ENCODE data around the gene PBOV1.

Gene PBOV1

DNA sequence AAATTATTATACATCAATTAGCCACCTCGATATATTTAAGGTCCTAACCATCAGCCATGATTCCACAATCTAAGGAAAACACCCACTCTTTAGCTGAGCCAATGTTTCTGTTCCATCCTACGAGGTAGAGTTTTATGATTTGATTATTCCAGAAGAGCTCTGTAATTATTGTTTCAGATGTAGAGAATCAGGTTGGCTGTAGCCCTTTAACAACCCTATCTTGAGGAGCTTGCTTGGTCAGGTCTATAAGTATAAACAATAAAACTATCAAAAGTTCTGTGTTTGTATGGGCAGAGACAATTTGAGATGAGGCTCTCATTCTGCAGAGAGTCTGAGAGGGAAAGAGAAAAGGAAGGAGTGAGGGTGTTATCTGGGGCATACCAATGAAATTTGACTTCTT, at the start of gene PBOV1:
TSS of gene PBOV1 (minus strand) at position 43 of the 400 bp plus-strand sequence. CDS start 96 bp downstream, outside the sequence.
- no peak for DNase-seq (ENCODE audit: low spot score)

DNA sequence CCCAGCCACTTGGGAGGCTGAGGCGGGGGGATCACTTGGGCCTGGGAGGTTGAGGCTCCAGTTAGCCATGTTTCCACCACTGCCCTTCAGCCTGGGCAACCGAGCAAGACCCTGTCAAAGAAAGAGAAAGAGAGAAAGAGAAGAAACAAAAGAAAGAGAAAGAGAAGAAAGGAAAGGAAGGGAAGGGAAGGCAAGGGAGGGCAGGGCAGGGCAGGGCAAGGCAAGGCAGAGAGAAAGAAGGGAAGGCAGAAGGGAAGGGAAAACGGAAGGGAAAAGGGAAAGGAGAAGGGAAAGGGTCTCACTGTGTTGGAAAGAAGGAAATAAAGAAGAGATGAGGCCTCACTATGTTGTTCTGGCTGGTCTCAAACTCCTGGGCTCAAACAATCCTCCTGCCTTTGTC, 47.8 kb upstream of the PBOV1 start:
- DNase-seq (ENCODE audit: low spot score) = no peak

DNA sequence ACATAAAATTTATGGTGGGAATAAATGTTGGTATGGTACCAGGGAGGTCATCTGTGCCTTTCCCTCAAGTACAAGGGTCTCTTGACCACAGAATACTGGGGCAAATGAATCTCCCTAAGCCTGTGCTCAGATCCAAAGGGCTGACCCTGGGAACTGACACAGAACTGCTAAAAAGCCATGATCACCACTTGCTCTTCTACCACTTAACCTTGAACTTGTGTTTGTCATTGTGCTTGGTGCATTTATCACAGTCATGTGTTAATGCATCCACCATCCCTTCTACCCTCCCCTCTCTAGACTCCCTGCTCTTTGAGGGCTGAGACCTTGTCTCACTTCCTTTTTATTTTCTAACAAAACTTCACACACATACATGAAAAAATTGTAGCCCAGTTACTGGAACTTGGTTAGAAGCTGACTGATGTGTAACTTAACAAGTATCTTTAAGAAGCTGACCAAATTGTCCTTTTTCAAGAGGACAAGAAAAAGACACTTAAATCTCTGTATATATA, 46.1 kb upstream of the PBOV1 start:
- DNase-seq (ENCODE audit: low spot score) = no peak

DNA sequence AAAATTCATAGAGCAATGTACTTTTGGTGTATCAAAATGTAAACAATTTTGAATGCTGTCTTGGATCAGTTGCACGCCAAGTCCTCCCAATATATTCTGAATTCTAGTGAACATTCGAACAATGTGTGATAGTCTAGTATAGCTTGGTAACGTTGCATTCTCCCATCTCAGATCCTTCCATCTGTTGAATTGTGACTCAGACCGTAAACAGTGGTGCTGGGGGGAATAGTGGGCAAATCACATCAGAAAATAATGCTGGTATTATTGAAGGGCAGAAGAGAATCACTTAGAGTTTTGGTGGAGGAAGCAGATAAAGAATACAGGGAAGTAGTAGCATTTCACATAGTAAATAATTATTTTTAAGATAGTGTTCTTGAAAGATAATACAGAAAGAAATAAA, 45.7 kb upstream of the PBOV1 start:
- DNase-seq (ENCODE audit: low spot score) = no peak

DNA sequence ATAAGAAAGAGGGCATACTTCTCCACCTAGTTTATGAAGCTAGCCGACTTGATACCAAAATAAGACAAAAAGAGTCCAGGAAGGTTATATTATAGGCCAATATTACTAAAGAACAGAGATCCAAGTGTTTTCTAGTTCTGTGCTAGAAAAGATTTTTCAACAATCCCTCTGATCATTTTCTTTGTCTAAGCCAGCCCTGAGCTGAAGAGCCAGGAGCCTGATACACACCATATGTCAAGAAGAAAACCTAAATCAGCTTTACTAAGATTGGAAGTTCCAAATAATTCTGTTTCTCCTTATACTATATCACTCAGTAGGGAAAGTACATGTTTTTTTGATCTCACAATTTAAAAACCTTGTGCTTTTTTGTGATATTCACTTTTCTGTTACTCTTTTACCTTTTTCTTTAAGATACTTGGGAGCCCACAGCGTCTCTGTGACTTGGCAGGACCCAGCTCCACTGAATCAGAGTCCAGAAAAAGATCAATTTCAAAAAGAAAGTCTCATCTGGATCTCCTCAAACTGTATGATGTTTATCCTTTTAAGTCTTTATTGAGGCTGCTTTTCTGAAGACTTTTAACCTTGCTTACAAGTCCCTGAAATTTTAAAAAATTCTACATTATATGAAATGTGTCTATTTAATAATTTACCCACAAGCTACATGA, 43.0 kb upstream of the PBOV1 start:
- no peak for DNase-seq (ENCODE audit: low spot score)

DNA sequence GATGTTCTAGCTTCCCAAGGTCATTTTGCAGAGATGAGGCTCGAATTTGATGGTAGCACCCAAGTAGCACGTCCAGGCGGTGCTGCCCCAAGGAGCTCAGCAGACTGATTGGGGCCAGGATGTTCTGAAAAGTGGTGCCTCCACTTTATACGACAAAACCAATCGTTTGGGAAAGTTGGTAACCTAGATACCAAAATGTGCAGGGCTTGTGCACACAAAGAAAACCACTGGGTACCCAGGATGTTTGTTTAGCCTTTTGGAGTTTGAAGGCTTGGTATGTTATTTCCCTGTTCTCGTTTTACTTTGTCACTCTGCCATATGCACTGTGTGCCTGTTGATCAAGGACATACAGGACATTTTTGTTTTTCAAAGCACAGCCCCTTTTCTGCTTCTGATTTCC, 40.7 kb upstream of the PBOV1 start:
- no peak for DNase-seq (ENCODE audit: low spot score)

DNA sequence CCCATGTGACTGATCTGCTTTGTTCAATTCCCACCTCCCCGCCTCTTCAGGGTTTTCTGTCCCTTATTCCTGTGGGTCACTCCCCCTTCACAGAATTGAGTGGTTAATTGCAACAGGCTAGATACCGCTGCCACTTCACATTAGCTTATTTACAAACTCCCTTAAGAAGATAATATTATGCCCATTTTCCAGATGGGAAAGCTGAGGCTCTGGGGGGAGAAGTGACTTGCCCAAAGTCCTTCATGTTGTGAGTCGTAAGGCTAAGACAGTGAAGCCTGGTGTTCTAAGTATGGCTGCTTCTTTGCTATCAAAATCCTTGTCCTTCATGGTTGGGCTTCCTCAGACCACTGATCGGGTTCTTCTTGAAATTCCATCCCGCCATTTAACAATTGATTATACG, 39.9 kb upstream of the PBOV1 start:
- no peak for DNase-seq (ENCODE audit: low spot score)

DNA sequence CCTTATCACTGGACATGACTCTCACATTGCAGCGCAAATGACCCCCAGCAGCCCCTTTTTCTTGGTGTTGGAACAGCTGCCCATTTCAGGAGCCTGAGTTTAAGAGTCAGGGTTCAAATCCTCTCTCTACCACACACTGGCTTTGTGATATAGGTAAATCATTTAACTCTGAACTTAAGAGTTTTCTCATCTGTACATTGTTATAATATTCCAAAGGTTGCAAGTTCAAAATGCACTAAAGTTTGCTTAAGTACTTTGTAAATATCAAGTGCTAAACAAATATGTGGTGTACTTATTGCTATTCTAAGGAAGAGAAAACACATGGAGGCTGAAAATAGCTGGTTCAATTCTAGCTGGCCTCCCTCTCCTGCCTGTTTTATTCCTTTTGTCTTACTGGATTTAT, 39.3 kb upstream of the PBOV1 start:
- no peak for DNase-seq (ENCODE audit: low spot score)

DNA sequence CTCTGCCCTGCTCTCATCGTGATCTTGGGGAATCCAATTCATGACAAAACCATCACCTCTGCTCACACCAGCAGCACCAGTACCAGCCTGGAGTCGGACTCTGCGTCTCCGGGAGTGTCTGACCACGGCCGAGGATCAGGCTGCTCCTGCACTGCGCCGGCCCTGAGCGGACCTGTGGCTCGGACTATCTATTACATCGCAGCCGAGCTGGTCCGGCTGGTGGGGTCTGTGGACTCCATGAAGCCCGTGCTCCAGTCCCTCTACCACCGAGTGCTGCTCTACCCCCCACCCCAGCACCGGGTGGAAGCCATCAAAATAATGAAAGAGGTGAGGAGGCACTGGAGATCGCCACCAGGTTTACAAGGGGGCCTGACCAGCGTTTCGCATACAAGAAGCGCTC, 37.2 kb upstream of the PBOV1 start:
- DNase-seq (ENCODE audit: low spot score) = no peak

DNA sequence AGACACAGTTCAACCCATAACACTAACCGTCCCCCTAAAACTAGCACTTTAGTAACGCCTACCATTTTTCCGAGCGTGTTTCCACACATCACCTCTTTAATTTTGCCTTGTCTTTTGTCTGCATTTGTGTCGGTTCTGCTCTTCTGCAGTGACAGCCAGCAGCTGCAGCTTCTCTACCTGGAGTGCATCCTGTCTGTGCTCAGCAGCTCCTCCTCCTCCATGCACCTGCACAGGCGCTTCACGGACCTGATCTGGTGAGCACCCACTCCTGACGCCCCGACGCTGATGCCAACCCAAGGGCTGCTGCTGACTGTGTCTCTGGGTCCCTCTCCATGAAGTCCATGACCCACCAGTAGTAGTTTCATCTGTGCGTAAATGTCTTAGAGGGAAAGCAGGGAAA, 35.4 kb upstream of the PBOV1 start:
- no peak for DNase-seq (ENCODE audit: low spot score)

DNA sequence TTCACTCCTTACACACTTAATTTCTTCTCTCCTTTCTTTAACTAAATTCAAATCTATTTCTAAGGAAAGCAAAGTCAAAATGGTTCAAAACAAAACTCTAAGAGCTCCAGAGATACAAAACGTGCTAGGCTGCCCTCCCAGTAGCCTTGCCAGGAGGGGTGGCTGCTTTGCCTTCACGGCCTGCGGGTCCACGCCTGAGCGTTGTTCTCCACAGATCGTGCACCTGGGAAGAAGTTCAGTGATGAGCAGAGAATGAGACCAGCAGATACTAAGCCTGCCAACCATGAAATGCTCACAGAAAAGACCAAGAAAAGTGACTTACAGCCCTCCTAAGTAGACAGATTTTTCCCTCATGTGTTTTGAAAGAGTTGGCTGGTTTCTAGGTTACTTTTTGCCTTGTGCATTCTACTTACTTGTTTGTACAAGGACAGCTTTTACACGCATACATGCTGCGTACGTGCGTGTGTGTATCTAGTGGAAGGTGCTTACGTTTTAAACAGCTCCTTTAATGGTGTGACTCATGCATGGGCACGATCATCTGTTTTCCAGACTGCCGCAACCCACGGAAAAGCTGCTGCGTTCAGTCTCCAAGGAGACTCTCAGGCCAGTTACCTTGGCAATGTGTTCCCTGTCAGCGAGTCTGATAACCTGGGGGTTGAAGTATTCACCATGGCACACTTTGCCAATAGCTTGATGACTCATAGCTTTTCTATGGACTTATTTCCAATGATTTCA, 32.4 kb upstream of the PBOV1 start:
- DNase-seq (ENCODE audit: low spot score) = peak; percentile 84

DNA sequence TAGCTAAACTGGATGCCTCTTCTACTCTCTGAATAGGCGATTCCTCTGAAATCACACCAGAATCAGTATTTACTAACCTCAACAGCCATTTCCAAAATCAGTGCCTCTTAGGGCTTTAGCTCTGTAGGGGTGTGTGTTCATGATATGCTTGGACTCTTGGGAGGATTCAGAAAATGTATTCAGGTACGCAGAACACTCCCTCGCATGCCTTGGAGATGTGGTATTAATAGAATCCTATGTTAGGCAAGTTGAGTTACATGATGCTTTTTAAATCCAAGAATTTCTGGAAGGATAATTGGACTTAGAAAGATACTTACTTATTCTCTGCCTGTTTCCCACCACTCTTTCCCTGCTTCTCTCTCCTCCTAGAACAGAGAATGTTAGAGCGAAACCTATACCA, 31.8 kb upstream of the PBOV1 start:
- no peak for DNase-seq (ENCODE audit: low spot score)

DNA sequence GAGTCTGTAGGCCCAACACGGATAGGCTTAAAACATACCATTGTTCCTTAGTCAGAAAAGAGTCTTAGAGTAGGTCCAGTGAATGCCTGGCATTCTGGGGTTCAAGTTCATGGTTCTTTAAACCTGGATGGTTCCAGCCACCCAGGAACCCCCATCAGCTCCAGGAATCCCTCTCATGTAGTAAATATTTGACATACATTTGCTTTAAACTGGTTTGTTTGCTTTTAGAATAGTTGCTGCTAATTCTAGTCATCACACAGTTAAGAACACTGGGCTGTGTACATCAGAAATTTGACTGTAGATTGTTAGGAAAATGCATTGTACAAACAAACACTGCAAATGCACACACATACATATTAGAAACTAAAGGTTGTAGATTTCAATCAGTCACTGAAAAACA, 30.6 kb upstream of the PBOV1 start:
- no peak for DNase-seq (ENCODE audit: low spot score)

DNA sequence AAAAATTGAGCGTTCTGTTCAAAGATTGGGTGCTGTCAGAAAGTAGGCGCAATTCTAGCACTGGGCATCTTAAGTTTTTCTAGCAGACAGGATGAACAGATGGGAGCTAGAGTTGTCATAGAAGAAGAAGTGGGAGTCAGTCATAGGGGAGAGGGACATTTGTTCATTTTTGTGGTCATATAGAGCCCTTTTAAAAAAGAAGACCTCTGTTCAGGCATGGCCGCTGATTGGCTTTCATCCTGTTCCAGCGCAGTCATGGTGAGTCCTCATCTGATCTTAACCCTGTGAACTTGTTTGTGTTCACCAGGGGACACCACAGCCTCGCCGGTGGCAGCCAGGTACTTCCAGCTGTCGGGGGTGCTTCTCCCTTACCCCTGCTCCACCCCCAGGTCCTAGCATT, 29.7 kb upstream of the PBOV1 start:
- no peak for DNase-seq (ENCODE audit: low spot score)

DNA sequence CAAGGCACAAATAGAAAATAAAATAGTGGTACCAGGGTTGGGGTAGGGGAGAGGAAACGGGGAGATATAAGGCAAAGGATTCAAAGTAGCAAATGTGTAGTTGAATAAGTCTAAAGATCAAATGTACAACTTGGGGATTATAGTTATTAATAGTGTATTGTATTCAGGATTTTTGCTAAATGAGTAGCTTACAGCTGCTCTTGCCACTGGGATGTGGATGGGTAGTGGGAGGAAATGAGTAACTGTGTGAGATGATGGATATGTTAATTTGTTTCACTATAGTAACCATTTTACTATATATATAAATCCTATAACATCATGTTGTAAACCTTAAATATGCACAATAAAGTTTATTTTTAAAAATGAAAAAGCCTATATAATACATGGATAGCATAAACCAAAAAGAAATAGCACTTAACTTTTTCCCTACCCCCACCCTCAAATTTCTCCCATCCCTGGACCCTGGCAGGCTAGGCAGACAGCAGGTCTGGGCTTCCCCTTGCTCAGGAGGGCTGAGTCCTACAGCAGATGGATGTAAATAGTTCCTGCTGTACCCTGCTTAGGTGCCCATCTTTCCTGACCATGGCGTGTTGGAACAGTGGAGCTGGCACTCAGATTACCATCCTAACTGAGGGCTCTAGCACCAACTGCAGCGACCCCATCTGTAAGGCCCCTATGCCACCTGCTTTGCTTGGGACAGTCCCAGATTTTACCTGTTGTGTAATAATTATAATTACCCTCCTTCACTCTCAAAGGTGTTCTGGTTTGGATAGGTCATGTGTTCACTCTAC, 28.6 kb upstream of the PBOV1 start:
- no peak for DNase-seq (ENCODE audit: low spot score)

DNA sequence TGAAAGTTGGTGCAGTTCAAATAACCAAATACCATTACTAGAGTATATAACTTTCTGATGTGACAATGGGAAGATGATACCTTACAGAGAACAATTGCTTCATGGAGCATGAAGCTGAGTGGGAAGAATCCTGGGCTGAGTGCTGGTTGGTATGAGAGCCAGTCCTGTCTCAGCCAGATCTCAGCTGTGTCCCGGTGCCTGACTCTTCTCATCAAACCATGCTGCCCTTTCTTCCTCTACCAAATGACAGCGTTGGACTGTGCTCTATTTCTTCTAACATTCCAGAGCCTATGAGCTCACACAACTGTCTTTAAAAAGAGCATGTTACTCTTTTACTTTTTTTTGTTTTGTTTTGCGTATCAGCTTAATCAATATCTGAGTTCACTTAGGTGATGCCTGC, 27.5 kb upstream of the PBOV1 start:
- DNase-seq (ENCODE audit: low spot score) = no peak

DNA sequence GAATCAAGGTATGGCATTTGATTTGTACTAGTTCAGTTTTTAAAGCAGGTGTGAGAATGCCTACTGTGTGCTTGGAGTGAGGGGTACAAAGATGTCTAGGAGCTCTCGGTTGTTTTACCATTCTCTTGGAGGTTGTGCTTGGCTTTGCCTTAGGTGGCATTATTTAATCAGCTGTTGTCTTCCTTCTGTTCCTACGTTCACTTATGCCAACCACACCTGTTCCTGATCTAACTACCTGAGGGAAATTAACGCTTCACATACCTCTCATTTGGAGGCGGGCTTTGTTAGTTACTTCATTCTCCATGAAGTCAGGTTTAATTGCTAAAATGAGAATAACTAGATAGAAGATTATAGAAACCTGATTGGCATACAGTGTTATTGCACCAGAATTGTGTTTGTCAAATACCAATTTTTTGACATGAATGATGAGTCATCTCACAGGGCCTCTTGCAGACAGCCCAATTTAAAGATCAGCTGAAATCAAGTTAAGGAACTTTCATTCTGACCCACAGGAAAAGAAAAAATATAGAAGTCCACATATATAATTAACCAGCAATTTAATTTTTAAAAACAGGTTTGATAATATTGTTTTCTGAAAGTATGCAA, 24.8 kb upstream of the PBOV1 start:
- DNase-seq (ENCODE audit: low spot score) = no peak

DNA sequence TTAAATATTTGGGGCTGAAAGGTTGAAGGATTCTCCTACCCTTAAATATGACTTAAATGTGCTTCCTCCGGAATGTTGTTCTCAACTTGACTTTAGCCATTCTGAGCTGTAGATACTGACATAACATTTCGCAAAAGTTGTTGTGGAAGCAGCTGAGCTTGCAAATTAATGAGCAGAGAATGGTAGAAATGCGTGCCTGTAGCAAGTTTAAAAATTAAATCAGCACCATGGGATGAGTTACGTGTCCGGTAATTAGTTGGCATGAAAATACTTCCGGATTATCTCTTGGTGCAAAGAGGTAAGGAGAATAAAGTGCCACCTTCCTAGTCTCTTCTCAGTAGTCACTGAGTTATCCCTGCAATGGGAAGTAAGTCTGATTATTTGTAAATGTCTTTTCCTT, 23.6 kb upstream of the PBOV1 start:
- no peak for DNase-seq (ENCODE audit: low spot score)

DNA sequence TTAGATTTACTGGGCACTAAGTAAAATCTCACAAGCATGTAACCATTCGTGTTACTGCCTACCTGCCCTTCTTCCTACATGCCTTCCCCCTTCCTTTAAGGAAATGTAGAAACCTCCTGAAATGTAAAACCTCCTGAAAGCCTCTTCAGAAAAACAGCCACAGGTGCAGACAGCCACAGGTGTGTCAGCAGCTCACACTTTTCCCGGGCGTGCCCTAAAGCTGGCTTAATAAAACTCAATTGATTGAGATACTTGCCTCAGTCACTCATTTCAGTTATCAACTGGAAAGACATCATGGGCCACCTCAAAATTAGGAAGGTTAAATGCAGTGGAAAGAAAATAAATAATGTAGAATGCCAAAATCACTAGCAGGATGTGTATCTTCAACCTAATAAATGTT, 23.1 kb upstream of the PBOV1 start:
- DNase-seq (ENCODE audit: low spot score) = no peak

DNA sequence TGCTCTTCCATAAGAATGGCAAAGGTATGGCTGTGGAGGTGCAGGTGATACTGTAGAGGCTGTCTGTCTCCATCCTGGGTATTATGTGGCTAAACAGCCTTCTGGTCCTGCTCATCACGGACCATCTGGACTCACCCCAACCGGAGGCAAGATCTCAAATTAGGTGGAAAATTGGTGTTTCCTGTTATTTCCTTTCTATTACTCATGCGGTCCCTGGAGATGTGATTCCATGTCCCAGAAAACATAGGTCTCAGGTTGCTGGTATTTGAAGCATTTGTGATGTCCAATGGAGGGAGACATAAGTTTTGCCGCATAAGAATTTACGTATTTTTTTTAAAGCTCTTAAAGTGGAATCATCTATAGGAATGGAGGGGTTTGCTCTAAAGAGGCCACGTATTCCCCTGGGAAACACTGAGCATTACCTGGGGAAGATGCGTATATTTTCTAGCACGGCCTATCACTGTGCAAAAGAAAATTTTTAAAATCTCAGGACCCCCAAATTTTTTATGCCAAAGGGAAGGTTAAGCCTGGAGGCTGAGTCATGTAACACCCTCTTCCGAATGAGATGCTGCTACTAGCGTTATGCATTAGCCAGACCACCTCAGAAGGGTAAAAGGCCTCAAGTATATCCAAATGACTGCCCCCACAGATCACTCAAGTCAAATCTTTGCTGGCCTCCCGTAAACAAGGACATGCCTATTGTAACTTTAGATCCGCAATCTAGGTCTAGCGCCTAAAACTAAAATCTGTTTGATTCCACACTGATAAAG, 22.4 kb upstream of the PBOV1 start:
- DNase-seq (ENCODE audit: low spot score) = no peak

DNA sequence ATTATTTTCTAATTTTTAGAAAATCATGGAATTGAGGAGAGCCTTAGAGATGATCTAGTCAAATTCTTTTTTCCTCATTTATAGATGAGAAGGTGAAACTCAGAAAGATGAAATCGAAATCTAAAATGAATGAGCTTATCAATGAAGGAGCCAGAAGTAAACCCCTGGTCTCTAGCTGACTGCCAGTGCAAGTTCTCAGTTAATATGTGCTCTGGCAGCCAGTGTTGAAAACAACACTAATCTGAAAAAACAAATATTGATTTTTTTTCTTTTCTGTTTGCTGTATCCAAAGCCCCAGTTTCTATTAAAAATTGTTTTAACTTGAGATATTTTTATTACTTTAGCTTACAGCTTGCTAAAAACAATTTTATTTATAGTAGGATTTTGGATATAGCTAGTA, 21.5 kb upstream of the PBOV1 start:
- DNase-seq (ENCODE audit: low spot score) = no peak

DNA sequence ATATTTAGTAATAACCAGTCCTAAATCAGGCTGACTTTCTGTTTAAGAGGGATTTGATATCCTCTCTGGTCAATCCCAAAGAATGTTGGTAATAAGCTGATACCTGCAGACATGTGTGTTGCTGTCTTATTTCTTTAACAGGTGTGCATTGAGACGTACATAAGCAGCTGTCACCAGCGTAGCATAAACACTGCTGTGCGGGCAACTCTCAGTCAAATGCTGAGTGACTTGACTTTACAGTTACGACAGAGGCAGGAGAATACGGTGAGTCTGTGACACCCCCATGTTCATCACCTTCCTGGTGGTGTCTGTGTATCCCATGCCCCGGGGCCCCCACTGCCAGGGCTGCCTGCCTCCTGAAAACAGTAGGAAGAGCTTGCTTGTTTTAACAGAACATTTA, 20.1 kb upstream of the PBOV1 start:
- no peak for DNase-seq (ENCODE audit: low spot score)
